SK-N-SH treated with all-trans-retinoic acid at 6 μM for 48 hours (cell line): ENCODE results near the gene ZDHHC17.

Source experiments
- ATAC-seq: fragments of 200-7000 bp; cut with Tn5 transposase; 3 replicates; pipeline ENCODE4 v1.9.1; 2020; ENCODE audit warnings: mild to moderate bottlenecking, moderate library complexity
- ARNTL ChIP-seq: fragments of 450-650 bp; formaldehyde crosslinking; IDR thresholded peaks from 2 replicates; pipeline ENCODE4 v1.5.0; 2020; ENCODE audit warnings: low read depth, mild to moderate bottlenecking, moderate library complexity, borderline replicate concordance
- CSDC2 ChIP-seq: fragments of 250-450 bp; sonication (Bioruptor Pico); IDR thresholded peaks from 2 replicates; pipeline ENCODE4 v1.5.0; 2020; ENCODE audit warnings: mild to moderate bottlenecking, moderate library complexity
- ESRRG ChIP-seq: fragments of 250-450 bp; sonication (Bioruptor Pico); IDR thresholded peaks from 2 replicates; pipeline ENCODE4 v1.6.1; 2021; ENCODE audit warnings: mild to moderate bottlenecking
- ISL1 ChIP-seq: fragments of 250-450 bp; sonication (Bioruptor Pico); IDR thresholded peaks from 2 replicates; pipeline ENCODE4 v2.1.2; 2022; ENCODE audit warnings: mild to moderate bottlenecking, moderate library complexity
- OSR1 ChIP-seq: fragments of 250-450 bp; sonication (Bioruptor Pico); IDR thresholded peaks from 2 replicates; pipeline ENCODE4 v1.8.0; 2022; ENCODE audit warnings: moderate library complexity, mild to moderate bottlenecking, inconsistent platforms
- PPARA ChIP-seq: fragments of 250-450 bp; sonication (Bioruptor Pico); IDR thresholded peaks from 2 replicates; pipeline ENCODE4 v1.5.0; 2020; ENCODE audit warnings: mild to moderate bottlenecking, borderline replicate concordance
- RARB ChIP-seq: fragments of 250-450 bp; sonication (Bioruptor Pico); IDR thresholded peaks from 2 replicates; pipeline ENCODE4 v1.8.0; 2021; ENCODE audit warnings: mild to moderate bottlenecking, moderate library complexity
- SNAI2 ChIP-seq: fragments of 250-450 bp; sonication (Bioruptor Pico); IDR thresholded peaks from 2 replicates; pipeline ENCODE4 v1.5.0; 2020; ENCODE audit warnings: mild to moderate bottlenecking, moderate library complexity
- TCF4 ChIP-seq: fragments of 250-450 bp; sonication (Bioruptor Pico); IDR thresholded peaks from 2 replicates; pipeline ENCODE4 v1.8.0; 2021; ENCODE audit warnings: mild to moderate bottlenecking, moderate library complexity, borderline replicate concordance
- TOX ChIP-seq: fragments of 250-450 bp; sonication (Bioruptor Pico); IDR thresholded peaks from 2 replicates; pipeline ENCODE4 v1.8.0; 2021; ENCODE audit warnings: mild to moderate bottlenecking, moderate library complexity, borderline replicate concordance
- ZC3H10 ChIP-seq: fragments of 250-450 bp; sonication (Bioruptor Pico); IDR thresholded peaks from 2 replicates; pipeline ENCODE4 v1.5.1; 2021; ENCODE audit warnings: mild to moderate bottlenecking, moderate library complexity
- ZFP3 ChIP-seq: fragments of 250-450 bp; sonication (Bioruptor Pico); IDR thresholded peaks from 2 replicates; pipeline ENCODE4 v1.5.0; 2020; ENCODE audit warnings: mild to moderate bottlenecking, moderate library complexity
- ZFP30 ChIP-seq: fragments of 450-650 bp; formaldehyde crosslinking; IDR thresholded peaks from 2 replicates; pipeline ENCODE4 v1.5.0; 2022; ENCODE audit warnings: mild to moderate bottlenecking, moderate library complexity
- ZNF565 ChIP-seq: fragments of 450-650 bp; formaldehyde crosslinking; conservative IDR thresholded peaks from 2 replicates; pipeline ENCODE4 v1.5.0; 2020; ENCODE audit warnings: low read depth, mild to moderate bottlenecking, moderate library complexity
- ZNF70 ChIP-seq: fragments of 450-650 bp; formaldehyde crosslinking; IDR thresholded peaks from 2 replicates; pipeline ENCODE4 v1.5.0; 2020; ENCODE audit warnings: mild to moderate bottlenecking, moderate library complexity
- ZNF8 ChIP-seq: fragments of 450-650 bp; formaldehyde crosslinking; IDR thresholded peaks from 2 replicates; pipeline ENCODE4 v1.5.0; 2020; ENCODE audit warnings: mild to moderate bottlenecking, moderate library complexity
- TF ChIP-seq, protein P1 (sequence below): fragments of 250-450 bp; sonication (Bioruptor Pico); IDR thresholded peaks from 2 replicates; pipeline ENCODE4 v1.5.1; 2020; ENCODE audit warnings: low read depth, mild to moderate bottlenecking, moderate library complexity
- TF ChIP-seq, protein P2 (sequence below): fragments of 250-450 bp; sonication (Bioruptor Pico); IDR thresholded peaks from 2 replicates; pipeline ENCODE4 v1.8.0; 2020; ENCODE audit warnings: mild to moderate bottlenecking, moderate library complexity, borderline replicate concordance
- TF ChIP-seq, protein P3 (sequence below): fragments of 250-450 bp; sonication (Bioruptor Pico); IDR thresholded peaks from 2 replicates; pipeline ENCODE4 v1.5.1; 2021; ENCODE audit warnings: mild to moderate bottlenecking, moderate library complexity
- TF ChIP-seq, protein P4 (sequence below): fragments of 250-450 bp; sonication (Bioruptor Pico); IDR thresholded peaks from 2 replicates; pipeline ENCODE4 v1.8.0; 2021; ENCODE audit warnings: low read depth, mild to moderate bottlenecking, moderate library complexity, borderline replicate concordance
- TF ChIP-seq, protein P5 (sequence below): fragments of 250-450 bp; sonication (Bioruptor Pico); IDR thresholded peaks from 2 replicates; pipeline ENCODE4 v1.5.0; 2020; ENCODE audit warnings: mild to moderate bottlenecking, moderate library complexity

The ZDHHC17 gene

DNA sequence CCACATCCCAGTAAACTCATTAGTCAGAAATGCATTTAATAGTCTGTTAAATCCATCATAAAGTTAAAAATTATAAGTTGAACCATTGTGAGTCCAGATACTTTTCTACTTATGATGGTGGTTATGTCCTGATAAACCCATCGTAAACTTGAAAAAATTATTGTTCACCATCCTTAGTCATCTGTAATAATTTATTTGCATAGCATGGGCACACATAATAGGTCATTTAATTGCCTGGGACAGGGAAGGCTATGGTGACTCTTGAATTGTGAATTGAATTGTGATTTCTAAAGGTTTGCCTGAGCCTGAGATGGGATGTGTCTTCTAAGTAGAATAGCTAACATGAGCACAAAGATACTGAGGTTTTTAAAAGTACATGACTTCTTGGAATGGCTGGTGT is 21.5 kb downstream of the ZDHHC17 start:
- TF ChIP-seq ESRRG (CRISPR knock-in tag) = no peak
- TF ChIP-seq OSR1 (CRISPR knock-in tag) = no peak
- TF ChIP-seq RARB = no peak
- no peak for TF ChIP-seq ZFP3
- no peak for TF ChIP-seq CSDC2
- no peak for TF ChIP-seq ZC3H10 (CRISPR knock-in tag)
- TF ChIP-seq SNAI2 = no peak
- TF ChIP-seq PPARA (CRISPR knock-in tag) = no peak
- TF ChIP-seq ZNF70 (CRISPR knock-in tag) = no peak
- TF ChIP-seq, protein P1, sequence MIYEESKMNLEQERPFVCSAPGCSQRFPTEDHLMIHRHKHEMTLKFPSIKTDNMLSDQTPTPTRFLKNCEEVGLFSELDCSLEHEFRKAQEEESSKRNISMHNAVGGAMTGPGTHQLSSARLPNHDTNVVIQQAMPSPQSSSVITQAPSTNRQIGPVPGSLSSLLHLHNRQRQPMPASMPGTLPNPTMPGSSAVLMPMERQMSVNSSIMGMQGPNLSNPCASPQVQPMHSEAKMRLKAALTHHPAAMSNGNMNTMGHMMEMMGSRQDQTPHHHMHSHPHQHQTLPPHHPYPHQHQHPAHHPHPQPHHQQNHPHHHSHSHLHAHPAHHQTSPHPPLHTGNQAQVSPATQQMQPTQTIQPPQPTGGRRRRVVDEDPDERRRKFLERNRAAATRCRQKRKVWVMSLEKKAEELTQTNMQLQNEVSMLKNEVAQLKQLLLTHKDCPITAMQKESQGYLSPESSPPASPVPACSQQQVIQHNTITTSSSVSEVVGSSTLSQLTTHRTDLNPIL (CRISPR knock-in tag) = no peak
- TF ChIP-seq, protein P2, sequence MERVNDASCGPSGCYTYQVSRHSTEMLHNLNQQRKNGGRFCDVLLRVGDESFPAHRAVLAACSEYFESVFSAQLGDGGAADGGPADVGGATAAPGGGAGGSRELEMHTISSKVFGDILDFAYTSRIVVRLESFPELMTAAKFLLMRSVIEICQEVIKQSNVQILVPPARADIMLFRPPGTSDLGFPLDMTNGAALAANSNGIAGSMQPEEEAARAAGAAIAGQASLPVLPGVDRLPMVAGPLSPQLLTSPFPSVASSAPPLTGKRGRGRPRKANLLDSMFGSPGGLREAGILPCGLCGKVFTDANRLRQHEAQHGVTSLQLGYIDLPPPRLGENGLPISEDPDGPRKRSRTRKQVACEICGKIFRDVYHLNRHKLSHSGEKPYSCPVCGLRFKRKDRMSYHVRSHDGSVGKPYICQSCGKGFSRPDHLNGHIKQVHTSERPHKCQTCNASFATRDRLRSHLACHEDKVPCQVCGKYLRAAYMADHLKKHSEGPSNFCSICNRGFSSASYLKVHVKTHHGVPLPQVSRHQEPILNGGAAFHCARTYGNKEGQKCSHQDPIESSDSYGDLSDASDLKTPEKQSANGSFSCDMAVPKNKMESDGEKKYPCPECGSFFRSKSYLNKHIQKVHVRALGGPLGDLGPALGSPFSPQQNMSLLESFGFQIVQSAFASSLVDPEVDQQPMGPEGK (CRISPR knock-in tag) = no peak
- TF ChIP-seq, protein P3, sequence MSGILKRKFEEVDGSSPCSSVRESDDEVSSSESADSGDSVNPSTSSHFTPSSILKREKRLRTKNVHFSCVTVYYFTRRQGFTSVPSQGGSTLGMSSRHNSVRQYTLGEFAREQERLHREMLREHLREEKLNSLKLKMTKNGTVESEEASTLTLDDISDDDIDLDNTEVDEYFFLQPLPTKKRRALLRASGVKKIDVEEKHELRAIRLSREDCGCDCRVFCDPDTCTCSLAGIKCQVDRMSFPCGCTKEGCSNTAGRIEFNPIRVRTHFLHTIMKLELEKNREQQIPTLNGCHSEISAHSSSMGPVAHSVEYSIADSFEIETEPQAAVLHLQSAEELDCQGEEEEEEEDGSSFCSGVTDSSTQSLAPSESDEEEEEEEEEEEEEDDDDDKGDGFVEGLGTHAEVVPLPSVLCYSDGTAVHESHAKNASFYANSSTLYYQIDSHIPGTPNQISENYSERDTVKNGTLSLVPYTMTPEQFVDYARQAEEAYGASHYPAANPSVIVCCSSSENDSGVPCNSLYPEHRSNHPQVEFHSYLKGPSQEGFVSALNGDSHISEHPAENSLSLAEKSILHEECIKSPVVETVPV (CRISPR knock-in tag) = no peak
- TF ChIP-seq, protein P4, sequence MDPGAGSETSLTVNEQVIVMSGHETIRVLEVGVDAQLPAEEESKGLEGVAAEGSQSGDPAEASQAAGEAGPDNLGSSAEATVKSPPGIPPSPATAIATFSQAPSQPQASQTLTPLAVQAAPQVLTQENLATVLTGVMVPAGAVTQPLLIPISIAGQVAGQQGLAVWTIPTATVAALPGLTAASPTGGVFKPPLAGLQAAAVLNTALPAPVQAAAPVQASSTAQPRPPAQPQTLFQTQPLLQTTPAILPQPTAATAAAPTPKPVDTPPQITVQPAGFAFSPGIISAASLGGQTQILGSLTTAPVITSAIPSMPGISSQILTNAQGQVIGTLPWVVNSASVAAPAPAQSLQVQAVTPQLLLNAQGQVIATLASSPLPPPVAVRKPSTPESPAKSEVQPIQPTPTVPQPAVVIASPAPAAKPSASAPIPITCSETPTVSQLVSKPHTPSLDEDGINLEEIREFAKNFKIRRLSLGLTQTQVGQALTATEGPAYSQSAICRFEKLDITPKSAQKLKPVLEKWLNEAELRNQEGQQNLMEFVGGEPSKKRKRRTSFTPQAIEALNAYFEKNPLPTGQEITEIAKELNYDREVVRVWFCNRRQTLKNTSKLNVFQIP (CRISPR knock-in tag) = no peak
- TF ChIP-seq ZNF565 (CRISPR knock-in tag) = no peak
- no peak for TF ChIP-seq TCF4 (CRISPR knock-in tag)
- no peak for TF ChIP-seq TOX
- TF ChIP-seq, protein P5, sequence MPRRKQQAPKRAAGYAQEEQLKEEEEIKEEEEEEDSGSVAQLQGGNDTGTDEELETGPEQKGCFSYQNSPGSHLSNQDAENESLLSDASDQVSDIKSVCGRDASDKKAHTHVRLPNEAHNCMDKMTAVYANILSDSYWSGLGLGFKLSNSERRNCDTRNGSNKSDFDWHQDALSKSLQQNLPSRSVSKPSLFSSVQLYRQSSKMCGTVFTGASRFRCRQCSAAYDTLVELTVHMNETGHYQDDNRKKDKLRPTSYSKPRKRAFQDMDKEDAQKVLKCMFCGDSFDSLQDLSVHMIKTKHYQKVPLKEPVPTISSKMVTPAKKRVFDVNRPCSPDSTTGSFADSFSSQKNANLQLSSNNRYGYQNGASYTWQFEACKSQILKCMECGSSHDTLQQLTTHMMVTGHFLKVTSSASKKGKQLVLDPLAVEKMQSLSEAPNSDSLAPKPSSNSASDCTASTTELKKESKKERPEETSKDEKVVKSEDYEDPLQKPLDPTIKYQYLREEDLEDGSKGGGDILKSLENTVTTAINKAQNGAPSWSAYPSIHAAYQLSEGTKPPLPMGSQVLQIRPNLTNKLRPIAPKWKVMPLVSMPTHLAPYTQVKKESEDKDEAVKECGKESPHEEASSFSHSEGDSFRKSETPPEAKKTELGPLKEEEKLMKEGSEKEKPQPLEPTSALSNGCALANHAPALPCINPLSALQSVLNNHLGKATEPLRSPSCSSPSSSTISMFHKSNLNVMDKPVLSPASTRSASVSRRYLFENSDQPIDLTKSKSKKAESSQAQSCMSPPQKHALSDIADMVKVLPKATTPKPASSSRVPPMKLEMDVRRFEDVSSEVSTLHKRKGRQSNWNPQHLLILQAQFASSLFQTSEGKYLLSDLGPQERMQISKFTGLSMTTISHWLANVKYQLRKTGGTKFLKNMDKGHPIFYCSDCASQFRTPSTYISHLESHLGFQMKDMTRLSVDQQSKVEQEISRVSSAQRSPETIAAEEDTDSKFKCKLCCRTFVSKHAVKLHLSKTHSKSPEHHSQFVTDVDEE = no peak
- ATAC-seq = no peak

DNA sequence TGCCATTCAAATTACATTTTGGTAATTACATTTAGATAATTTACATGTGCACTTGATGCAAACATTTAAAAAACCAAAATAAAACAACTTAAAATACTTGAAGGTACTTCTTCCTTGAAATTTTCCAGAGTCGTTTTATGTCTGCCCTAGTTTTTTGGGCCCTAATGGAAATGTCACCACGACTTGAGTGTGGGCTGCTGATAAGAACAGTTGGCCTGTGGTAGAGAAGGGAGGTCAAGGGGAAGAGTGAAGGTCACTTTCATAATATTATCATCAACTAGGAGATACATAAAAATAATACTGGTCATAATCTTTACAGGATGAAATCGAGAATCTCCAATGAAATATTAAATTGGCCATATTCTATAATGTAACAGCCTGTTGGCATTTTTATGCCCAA is 23.1 kb downstream of the ZDHHC17 start:
- no peak for ATAC-seq
- TF ChIP-seq OSR1 (CRISPR knock-in tag) = no peak

DNA sequence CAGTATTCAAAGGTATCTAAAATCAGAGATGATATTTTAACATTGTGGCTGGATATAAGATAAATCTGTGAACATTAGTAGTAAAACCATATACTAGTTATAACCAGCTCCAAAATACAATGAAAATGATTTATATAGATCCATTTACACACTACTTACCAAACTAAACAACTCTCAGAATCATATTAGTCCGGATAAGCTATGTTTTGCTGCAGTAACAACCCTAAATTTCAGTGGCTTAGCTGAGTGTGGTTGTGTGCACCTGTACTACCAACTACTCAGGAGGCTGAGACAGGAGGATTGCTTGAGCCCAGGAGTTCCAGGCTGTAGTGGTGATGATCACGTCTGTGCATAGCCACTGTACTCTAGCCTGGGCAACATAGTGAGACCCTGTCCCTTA is 23.8 kb downstream of the ZDHHC17 start:
- ATAC-seq = no peak
- no peak for TF ChIP-seq ZNF8 (CRISPR knock-in tag)
- no peak for TF ChIP-seq ZNF70 (CRISPR knock-in tag)
- TF ChIP-seq ISL1 (CRISPR knock-in tag) = no peak
- no peak for TF ChIP-seq RARB
- TF ChIP-seq, protein P2 (CRISPR knock-in tag) = no peak
- TF ChIP-seq, protein P5 = no peak
- no peak for TF ChIP-seq ZFP30
- TF ChIP-seq, protein P3 (CRISPR knock-in tag) = no peak
- no peak for TF ChIP-seq TOX
- no peak for TF ChIP-seq ZFP3
- TF ChIP-seq ARNTL (CRISPR knock-in tag) = no peak
- TF ChIP-seq, protein P1 (CRISPR knock-in tag) = no peak
- TF ChIP-seq TCF4 (CRISPR knock-in tag) = no peak
